ENCODE measurements around the gene INTS15.

GRCh38 chr7:6631605-6632004, 41.8 kb downstream of the INTS15 start:
- TF ChIP-seq POLR2A (IDR thresholded peaks at IDR 0.05) (no peak), CTCF (IDR thresholded peaks at IDR 0.05) (no peak)
